ENCODE measurements around the gene GLIS2.
"Not testable (repeated sequence)": the region's sequence is repeated elsewhere in the genome, so short reads cannot be mapped to it uniquely, and the experiment has no call there.

GLIS2 gene

GRCh38 chr16:4333714-4334113 lies 17.8 kb downstream of the GLIS2 start:
- DNase-seq (ENCODE audit: low read depth in 2 of 2): not testable (repeated sequence)

- no peak for DNase-seq (ENCODE audit: low read depth in 2 of 2)
Observed at GRCh38 chr16:4334724-4335495, 19.0 kb downstream of the GLIS2 start.

DNA sequence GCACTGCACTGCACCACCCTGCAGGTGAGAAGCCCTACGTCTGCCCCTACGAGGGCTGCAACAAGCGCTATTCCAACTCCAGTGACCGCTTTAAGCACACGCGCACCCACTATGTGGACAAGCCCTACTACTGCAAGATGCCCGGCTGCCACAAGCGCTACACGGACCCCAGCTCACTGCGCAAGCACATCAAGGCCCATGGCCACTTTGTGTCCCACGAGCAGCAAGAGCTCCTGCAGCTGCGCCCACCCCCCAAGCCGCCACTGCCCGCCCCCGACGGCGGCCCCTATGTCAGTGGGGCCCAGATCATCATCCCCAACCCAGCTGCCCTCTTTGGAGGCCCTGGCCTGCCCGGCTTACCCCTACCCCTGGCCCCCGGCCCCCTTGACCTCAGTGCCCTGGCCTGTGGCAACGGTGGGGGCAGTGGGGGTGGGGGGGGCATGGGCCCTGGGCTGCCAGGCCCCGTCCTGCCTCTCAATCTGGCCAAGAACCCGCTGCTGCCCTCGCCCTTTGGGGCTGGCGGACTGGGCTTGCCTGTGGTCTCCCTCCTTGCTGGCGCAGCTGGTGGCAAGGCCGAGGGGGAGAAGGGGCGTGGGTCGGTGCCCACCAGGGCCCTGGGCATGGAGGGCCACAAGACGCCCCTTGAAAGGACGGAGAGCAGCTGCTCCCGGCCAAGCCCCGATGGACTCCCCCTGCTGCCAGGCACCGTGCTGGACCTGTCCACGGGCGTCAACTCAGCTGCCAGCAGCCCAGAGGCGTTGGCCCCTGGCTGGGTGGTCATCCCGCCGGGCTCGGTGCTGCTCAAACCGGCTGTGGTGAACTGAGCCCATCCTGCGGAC lies 21.1 kb downstream of the GLIS2 start:
- DNase-seq (ENCODE audit: low read depth in 2 of 2): no peak

GRCh38 chr16:4337540-4338088 lies 21.7 kb downstream of the GLIS2 start:
- DNase-seq (ENCODE audit: low read depth in 2 of 2): no peak

- no peak for DNase-seq (ENCODE audit: low read depth in 2 of 2)
Observed at GRCh38 chr16:4338125-4338582, 22.3 kb downstream of the GLIS2 start.

DNA sequence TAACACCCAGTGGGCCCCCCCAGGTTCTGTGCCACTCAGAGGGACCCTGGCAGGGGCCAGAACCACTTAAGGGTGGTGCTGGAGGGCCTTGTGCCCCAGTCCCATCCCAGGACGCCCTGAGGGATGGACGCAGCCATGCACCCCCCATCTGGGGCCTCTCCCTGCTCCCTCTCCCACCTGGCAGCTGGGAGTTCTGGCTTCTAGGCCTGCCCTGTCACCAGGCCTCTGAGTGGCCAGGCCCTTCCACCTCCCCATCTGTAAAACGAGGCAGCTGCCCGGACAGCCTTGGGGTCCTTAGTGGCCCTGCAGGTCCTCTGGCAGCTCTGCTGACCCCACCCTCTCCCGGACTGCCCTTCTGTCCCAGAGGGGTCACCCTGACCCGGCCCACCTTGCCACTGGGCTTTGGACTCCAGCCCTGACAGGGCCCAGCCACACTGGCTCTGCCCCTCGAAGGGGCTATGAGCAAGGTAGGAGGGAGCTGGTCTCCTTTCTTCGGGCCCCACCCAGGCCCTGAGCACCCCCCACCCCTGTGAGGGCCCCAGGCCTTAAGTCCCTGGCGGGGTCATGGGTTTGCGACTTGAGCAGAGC lies 22.9 kb downstream of the GLIS2 start:
- DNase-seq (ENCODE audit: low read depth in 2 of 2): no peak

- no peak for DNase-seq (ENCODE audit: low read depth in 2 of 2)
Observed at GRCh38 chr16:4339455-4339854, 23.6 kb downstream of the GLIS2 start.

DNA sequence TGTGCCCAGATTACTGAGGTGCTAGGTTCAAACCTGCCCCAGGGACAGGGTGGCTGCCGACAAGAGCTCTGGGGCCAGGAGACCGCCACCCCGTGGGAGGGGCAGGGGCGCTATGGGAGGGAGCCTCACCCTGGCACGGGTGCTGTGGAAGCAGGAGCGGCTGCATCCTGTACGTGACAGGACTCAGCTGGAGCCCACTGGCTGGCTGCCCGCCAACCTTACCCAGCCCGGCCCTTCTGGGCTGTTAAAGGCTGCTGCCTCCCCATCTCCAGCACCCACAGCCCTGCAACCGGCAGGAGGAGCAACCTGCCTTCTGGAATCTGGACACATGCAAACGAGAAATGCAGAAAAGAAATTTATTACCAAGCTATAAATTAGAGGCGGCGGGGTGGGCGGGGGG lies 24.0 kb downstream of the GLIS2 start:
- no peak for DNase-seq (ENCODE audit: low read depth in 2 of 2)

DNA sequence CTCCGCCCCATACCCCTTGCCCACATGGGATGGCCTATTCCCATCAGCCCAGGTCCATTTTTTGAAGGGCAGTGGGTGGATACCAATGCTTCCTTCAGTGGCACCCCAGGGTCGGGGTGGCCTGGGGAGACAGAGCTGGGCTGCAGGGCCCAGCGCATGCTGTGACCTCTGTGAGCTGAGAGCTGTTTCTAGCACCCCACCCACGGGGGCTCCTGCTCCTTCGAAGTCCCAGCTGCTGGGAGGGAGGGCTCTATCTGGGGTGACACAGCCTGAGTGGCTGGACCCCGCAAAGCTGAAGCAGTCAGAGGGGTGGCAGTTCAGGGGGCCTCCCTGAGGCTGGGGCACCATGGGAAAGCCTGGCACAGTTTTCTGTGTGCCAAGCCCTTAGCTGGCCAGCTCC lies 24.6 kb downstream of the GLIS2 start:
- DNase-seq (ENCODE audit: low read depth in 2 of 2): no peak

DNA sequence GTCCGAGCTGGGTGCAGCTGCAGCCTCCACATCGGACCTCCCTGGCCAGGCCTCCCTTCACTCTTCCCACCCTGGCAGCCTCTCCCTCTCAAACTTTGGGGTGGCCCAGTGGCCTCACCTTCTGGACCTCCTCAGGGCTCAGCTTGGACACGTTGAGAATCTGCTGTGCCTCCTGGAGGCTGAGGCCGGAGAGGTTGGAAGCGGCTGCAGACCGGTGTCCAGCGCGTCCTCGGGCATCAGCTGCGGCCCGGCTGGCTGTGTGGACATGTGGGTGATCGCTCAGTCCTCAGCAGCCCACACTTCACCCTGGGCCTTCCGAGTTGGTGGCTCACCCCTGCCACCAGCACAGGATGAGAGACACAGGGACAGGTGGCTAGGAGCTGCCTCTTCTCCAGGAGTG lies 25.4 kb downstream of the GLIS2 start:
- no peak for DNase-seq (ENCODE audit: low read depth in 2 of 2)

DNA sequence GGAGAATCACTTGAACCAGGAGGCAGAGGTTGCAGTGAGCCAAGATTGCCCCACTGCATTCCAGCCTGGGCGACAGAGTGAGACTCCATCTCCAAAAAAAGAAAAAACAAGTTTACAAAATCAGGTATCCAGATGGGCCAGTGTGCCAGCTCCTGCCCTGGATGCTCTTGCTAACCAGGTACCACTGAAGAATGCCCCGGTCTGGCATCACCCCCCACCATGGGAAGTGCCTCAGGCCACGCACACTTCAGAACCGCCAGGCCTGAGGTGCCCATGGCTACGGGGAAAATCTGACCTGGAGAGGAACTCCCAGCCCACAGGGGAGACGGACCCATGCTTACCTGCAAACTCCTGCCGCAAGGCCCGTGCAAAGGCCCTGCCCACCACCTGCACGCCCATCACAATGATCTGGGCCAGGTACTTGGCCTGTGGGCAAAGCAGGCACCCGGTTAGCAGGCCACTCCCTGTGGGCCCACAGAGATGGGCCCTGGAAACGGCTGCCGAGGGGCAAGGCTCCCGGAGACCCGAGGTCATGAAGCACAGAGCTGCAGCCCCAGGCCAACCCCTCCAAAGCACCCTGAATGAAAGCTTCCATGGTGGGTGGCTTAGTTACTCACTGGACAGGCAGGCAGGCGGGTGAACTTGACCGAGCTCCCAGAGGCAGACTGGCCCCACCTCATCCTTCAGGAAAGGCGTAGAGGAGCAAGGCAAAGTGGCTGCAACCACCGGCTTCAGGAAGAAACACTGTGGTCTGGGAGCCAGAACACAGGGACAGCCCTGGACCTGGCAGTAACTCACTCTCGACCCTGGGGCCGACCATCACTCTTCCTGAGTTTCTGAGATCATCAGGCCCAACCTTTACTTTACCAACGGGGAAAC lies 27.2 kb downstream of the GLIS2 start:
- DNase-seq (ENCODE audit: low read depth in 2 of 2): no peak

DNA sequence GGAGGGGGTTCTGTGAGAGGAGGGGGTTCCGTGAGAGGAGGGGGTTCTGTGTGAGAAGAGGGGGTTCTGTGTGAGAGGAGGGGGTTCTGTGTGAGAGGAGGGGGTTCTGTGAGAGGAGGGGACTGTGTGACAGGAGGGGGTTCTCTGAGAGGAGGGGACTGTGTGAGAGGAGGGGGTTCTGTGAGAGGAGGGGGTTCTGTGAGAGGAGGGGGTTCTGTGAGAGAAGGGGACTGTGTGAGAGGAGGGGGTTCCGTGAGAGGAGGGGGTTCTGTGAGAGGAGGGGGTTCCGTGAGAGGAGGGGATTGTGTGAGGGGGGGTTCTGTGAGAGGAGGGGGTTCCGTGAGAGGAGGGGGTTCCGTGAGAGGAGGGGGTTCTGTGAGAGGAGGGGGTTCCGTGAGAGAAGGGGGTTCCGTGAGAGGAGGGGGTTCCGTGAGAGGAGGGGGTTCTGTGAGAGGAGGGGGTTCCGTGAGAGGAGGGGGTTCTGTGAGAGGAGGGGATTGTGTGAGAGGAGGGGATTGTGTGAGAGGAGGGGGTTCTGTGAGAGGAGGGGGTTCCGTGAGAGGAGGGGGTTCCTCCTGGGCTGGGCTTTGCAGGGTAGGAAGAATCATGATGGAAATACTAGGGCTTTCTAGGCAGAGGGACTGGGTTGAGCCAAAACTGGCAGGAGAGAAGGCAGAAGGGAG lies 28.6 kb downstream of the GLIS2 start:
- not testable (repeated sequence) for DNase-seq (ENCODE audit: low read depth in 2 of 2)

DNA sequence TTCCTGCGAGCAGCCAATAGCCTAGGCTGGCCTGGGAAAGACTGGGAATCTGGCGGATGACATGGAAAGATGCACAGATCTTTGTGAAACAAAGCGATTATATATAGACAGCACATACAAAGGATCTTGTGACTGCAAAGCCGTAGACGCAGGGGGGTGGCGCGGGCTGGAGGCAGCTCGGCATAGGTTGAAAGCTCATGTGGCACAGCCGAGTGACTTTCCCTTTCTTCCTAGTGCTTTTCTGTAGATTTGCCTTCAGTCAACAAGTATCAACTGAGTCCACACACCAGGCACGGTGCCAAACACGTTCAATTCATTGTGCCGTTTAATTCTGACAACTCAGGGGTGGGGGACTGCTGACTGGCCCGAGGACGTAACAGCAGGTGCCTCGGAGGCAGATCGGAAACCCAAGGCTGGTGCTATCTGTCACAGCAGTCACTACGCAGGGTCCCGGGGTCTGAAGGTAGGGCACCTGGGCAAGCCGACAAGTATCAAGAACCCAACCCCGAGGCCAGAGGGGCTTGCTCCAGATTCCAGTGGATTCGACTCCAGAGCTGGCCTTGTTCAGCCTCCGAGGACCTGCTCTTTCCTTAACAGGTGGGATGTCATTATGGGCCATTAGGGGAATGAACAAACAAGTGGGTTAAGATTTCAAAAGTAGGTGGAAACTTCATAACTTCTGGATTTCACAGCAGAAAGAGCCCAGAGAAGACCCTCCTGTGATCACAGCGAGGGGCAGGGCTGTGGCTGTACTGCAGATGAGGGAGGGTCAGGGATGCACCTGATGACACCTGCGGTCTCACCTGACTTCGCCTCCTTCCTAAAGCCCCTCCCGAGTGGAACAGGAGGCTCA lies 29.3 kb downstream of the GLIS2 start:
- DNase-seq (ENCODE audit: low read depth in 2 of 2): no peak

- no peak for DNase-seq (ENCODE audit: low read depth in 2 of 2)
Observed at GRCh38 chr16:4345836-4346781, 30.2 kb downstream of the GLIS2 start.

- no peak for DNase-seq (ENCODE audit: low read depth in 2 of 2)
Observed at GRCh38 chr16:4347010-4347409, 31.1 kb downstream of the GLIS2 start.

DNA sequence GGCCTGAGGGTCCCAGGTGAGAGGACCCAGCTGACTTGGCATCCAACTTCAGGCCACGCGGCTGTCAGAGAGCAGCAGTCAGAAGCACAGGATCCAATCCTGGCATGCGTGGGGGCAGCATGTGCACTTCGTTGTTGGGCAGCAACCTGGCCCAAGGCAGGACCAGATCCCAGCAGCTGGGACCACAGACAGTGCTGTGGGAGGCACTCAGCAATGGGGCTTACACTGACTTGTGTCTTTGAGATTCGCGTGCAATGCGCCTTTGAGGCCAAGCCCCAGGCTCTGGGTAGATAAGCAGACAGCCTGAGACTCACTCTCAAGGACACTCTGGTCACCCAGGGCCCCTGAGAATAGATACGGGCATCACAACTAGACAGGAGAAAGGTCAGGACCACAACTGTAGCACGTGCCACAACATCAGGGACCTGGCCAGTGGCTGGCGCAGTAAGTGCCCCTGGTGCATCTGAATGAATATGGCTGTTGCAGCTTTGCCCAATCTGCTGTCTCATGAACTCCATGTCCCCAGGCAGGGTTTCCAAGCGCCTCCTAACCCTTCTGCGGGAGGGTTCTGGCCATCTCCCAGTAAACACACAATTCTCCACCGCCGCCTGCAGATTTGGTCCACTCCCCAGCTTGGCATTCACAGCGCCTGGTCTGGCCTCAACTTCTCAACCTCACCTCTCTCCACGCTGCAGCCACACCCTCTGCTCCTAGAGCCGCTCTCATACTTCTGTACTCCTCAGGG lies 32.1 kb downstream of the GLIS2 start:
- DNase-seq (ENCODE audit: low read depth in 2 of 2): no peak

DNA sequence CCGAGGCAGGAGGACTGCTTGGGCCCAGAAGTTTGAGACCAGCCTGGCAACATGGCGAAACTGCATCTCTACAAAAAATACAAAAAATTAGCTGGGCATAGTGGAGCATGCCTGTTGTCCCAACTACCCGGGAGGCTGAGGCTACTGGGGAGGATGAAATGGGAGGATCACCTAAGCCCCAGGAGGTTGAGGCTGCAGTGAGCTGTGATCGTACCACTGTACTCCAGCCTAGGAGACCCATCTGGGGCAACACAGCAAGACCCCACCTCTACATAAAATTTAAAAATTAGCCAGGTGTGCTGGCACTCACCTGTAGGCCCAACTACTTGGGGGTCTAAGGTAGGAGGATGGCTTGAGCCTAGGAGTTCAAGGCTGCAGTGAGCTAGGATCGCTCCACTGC lies 33.5 kb downstream of the GLIS2 start:
- no peak for DNase-seq (ENCODE audit: low read depth in 2 of 2)

DNA sequence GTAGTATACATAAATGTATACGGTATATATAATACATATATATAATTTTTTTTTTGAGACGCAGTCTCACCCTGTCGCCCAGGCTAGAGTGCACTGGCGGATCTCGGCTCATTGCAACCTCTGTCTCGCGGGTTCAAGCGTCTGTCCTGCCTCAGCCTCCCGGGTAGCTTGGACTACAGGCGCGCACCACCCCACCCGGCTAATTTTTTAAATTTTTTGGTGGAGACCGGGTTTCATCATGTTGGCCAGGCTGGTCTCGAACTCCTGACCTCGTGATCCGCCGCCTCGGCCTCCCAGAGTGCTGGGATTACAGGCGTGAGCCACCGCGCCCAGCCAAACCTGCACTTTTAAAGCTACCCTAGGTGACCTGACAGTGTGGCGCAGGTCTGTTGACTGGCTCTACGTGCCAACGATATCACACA lies 34.5 kb downstream of the GLIS2 start:
- DNase-seq (ENCODE audit: low read depth in 2 of 2): no peak
